OCI-LY1 (cell line): ENCODE measurements around the gene PLEKHM1.
"Not testable (repeated sequence)": the region's sequence is repeated elsewhere in the genome, so short reads cannot be mapped to it uniquely, and the experiment has no call there.

Experiments
- H2AFZ ChIP-seq: fragments of 200-600 bp; sonication (generic), shearing (Covaris generic); 2 replicates; pipeline ENCODE4 v1.6.0; 2014; ENCODE audit warnings: antibody characterized with exemption, mild to moderate bottlenecking, low read length
- H3F3A ChIP-seq: fragments of 200-600 bp; sonication (generic), shearing (Covaris generic); 2 replicates; pipeline ENCODE4 v1.6.0; 2014; ENCODE audit warnings: mild to moderate bottlenecking, antibody characterized with exemption, low read length, moderate library complexity; ENCODE audit not compliant: insufficient read depth
- H3K27ac ChIP-seq: fragments of 200-600 bp; sonication (generic); 2 replicates; pipeline ENCODE4 v1.5.1; 2014; ENCODE audit warnings: low read length, mixed run types, mild to moderate bottlenecking, low read depth; ENCODE audit not compliant: poor library complexity, severe bottlenecking
- H3K27me3 ChIP-seq: fragments of 200-600 bp; sonication (generic); 2 replicates; pipeline ENCODE4 v1.6.0; 2014; ENCODE audit warnings: antibody characterized with exemption, mild to moderate bottlenecking, low read length, moderate library complexity; ENCODE audit not compliant: insufficient read depth
- H3K36me3 ChIP-seq: fragments of 200-600 bp; sonication (generic); 2 replicates; pipeline ENCODE4 v1.6.1; 2014; ENCODE audit warnings: mild to moderate bottlenecking, antibody characterized with exemption, low read length, moderate library complexity, mixed read lengths; ENCODE audit not compliant: insufficient read depth
- H3K4me1 ChIP-seq: fragments of 200-600 bp; sonication (generic); 2 replicates; pipeline ENCODE4 v1.5.1; 2014; ENCODE audit warnings: mild to moderate bottlenecking, low read length, moderate library complexity; ENCODE audit not compliant: insufficient read depth, severe bottlenecking
- H3K4me2 ChIP-seq: fragments of 200-600 bp; sonication (generic), shearing (Covaris generic); 2 replicates; pipeline ENCODE4 v1.6.1; 2014; ENCODE audit warnings: low read length
- H3K4me3 ChIP-seq: fragments of 200-600 bp; sonication (generic); 2 replicates; pipeline ENCODE4 v1.5.1; 2014; ENCODE audit warnings: low read length, low read depth, mild to moderate bottlenecking, mixed read lengths; ENCODE audit not compliant: poor library complexity, severe bottlenecking
- H3K79me2 ChIP-seq: fragments of 200-600 bp; shearing (Covaris generic); 2 replicates; pipeline ENCODE4 v1.6.1; 2016; ENCODE audit warnings: mixed run types, low read length, mixed read lengths; ENCODE audit not compliant: insufficient read depth
- H3K9ac ChIP-seq: fragments of 200-600 bp; sonication (generic), shearing (Covaris generic); 2 replicates; pipeline ENCODE4 v1.6.1; 2014; ENCODE audit warnings: mild to moderate bottlenecking, low read length, mixed read lengths
- H3K9me2 ChIP-seq: fragments of 200-600 bp; sonication (generic), shearing (Covaris generic); 2 replicates; pipeline ENCODE4 v1.6.1; 2014; ENCODE audit warnings: low read depth, mild to moderate bottlenecking, low read length, mixed read lengths
- H3K9me3 ChIP-seq: fragments of 200-600 bp; shearing (Covaris generic); 2 replicates; pipeline ENCODE4 v1.6.1; 2014; ENCODE audit warnings: low read length, mixed read lengths
- H4K20me1 ChIP-seq: fragments of 200-600 bp; sonication (generic), shearing (Covaris generic); 2 replicates; pipeline ENCODE4 v1.6.0; 2016; ENCODE audit warnings: mild to moderate bottlenecking, low read length; ENCODE audit not compliant: insufficient read depth
- TF ChIP-seq, protein P1 (sequence below): fragments of 200-600 bp; sonication (generic), shearing (Covaris generic); IDR thresholded peaks from 2 replicates; pipeline ENCODE4 v1.5.1; 2017; ENCODE audit warnings: mild to moderate bottlenecking, antibody characterized with exemption, low read length, moderate library complexity, mixed read lengths

PLEKHM1 gene

DNA sequence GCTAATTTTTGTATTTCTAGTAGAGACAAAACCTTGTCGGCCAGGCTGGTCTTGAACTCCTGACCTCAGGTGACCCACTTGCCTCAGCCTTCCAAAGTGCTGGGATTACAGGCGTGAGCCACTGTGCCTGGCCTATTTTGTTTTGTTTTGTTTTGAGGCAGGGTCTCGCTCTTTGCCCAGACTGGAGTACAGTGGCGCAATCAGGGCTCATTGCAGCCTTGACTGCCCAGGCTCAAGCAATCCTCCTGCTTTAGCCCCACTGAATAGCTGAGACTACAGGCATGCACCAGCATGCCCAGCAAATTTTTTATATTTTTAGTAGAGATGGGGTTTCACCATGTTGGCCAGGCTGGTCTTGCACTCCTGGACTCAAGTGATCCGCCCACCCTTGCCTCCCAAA lies 30.1 kb downstream of the PLEKHM1 start:
- not testable (repeated sequence) for H3K4me3 ChIP-seq, H3K9me3 ChIP-seq, H4K20me1 ChIP-seq, H3F3A ChIP-seq, H3K79me2 ChIP-seq, H3K9me2 ChIP-seq, H3K36me3 ChIP-seq, H3K4me2 ChIP-seq, H3K27me3 ChIP-seq, H2AFZ ChIP-seq, H3K9ac ChIP-seq
- H3K27ac ChIP-seq = peak overlapping the region; percentile 92
- peaks cover 28% of the 10 kb centered on the region for H3K4me1 ChIP-seq

- not testable (repeated sequence) for H3K9me3 ChIP-seq, H3K9me2 ChIP-seq, H3K79me2 ChIP-seq, H2AFZ ChIP-seq, H4K20me1 ChIP-seq, H3K4me3 ChIP-seq, H3K4me2 ChIP-seq, H3K27ac ChIP-seq, H3K36me3 ChIP-seq, H3F3A ChIP-seq, H3K27me3 ChIP-seq, H3K9ac ChIP-seq
- H3K4me1 ChIP-seq = peaks cover 34% of the 10 kb centered on the region
Observed at GRCh38 chr17:45454341-45454740, 36.2 kb downstream of the PLEKHM1 start.

DNA sequence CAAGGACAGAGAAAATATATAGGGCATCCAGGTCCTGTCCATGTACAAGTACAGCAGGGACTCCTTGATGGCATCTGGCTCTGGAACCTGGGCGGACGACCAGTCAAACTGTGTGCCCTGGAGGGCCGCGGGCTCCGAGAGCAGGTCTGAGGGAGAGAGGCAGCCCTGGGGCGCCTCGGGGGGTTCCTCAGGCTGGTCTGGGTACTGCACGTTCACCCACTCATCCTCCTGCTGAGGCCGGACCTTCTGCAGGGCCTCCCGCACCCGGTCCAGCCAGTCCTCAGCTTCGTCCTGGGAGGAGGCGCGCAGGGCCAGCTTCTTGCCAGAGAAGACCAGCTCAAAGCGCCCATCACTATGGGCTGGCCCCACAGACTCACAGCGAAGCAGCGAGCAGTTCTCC lies 36.8 kb downstream of the PLEKHM1 start:
- Histone ChIP-seq H3K9ac (peak overlapping the region; percentile 73; the same call in 1 of the 2 replicates), H3K4me3 (peak overlapping the region; percentile 66)
- TF ChIP-seq, protein P1, sequence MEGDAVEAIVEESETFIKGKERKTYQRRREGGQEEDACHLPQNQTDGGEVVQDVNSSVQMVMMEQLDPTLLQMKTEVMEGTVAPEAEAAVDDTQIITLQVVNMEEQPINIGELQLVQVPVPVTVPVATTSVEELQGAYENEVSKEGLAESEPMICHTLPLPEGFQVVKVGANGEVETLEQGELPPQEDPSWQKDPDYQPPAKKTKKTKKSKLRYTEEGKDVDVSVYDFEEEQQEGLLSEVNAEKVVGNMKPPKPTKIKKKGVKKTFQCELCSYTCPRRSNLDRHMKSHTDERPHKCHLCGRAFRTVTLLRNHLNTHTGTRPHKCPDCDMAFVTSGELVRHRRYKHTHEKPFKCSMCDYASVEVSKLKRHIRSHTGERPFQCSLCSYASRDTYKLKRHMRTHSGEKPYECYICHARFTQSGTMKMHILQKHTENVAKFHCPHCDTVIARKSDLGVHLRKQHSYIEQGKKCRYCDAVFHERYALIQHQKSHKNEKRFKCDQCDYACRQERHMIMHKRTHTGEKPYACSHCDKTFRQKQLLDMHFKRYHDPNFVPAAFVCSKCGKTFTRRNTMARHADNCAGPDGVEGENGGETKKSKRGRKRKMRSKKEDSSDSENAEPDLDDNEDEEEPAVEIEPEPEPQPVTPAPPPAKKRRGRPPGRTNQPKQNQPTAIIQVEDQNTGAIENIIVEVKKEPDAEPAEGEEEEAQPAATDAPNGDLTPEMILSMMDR = peak; percentile 39; the same call in 1 of the 2 replicates

GRCh38 chr17:45453225-45453534 lies 37.3 kb downstream of the PLEKHM1 start:
- H3K79me2 ChIP-seq, H4K20me1 ChIP-seq, H3F3A ChIP-seq, H3K9me3 ChIP-seq, H2AFZ ChIP-seq, H3K27me3 ChIP-seq, H3K9me2 ChIP-seq, H3K36me3 ChIP-seq: not testable (repeated sequence)
- Histone ChIP-seq H3K4me2 (peak overlapping the region; percentile 86), H3K4me3 (peak overlapping the region; percentile 66), H3K9ac (peak overlapping the region; percentile 73), H3K4me1 (peaks cover 34% of the 10 kb centered on the region), H3K27ac (peak overlapping the region; percentile 92)

More for the DNA sequence above, 36.8 kb downstream of the PLEKHM1 start:
- not testable (repeated sequence) for H3F3A ChIP-seq, H2AFZ ChIP-seq, H3K9me2 ChIP-seq, H4K20me1 ChIP-seq, H3K79me2 ChIP-seq, H3K9me3 ChIP-seq, H3K27me3 ChIP-seq, H3K36me3 ChIP-seq
- Histone ChIP-seq H3K4me2 (peak overlapping the region; percentile 86), H3K27ac (peak overlapping the region; percentile 92), H3K4me1 (peaks cover 34% of the 10 kb centered on the region)

- H3K4me3 ChIP-seq = peak overlapping the region; percentile 66
Observed at GRCh38 chr17:45452329-45453224, 37.9 kb downstream of the PLEKHM1 start.

DNA sequence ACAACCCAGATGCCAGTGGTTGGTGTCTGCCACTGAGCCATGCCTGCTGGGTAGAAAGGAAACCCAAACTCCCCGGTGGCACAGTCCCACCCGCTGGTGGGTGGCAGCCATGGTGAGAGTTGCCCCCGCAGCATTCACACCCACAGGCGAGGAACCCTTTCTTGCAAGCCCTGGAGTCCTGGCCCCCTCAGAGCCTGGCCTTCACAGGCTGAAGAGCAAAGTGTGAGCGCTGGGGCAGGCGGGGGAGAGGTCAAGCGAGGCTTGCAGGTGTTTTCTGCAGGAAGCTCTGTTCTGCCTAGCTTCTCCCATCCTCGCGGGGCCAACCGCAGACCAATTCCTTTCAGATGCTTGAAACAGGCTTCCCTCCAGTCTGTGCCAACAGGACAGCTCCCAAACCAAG lies 38.9 kb downstream of the PLEKHM1 start:
- not testable (repeated sequence) for H3F3A ChIP-seq, H4K20me1 ChIP-seq, H3K4me3 ChIP-seq, H2AFZ ChIP-seq, H3K79me2 ChIP-seq, H3K9me3 ChIP-seq, H3K27me3 ChIP-seq, H3K9me2 ChIP-seq, H3K36me3 ChIP-seq, H3K9ac ChIP-seq
- H3K27ac ChIP-seq = peak overlapping the region; percentile 92
- peaks cover 34% of the 10 kb centered on the region for H3K4me1 ChIP-seq
- peak overlapping the region; percentile 45; the same call in 1 of the 2 replicates for H3K4me2 ChIP-seq

More at GRCh38 chr17:45452329-45453224, 37.9 kb downstream of the PLEKHM1 start:
- H3K79me2 ChIP-seq, H4K20me1 ChIP-seq, H3F3A ChIP-seq, H3K27me3 ChIP-seq, H3K36me3 ChIP-seq, H3K9me2 ChIP-seq, H2AFZ ChIP-seq, H3K9me3 ChIP-seq: not testable (repeated sequence)
- peak overlapping the region; percentile 92 for H3K27ac ChIP-seq
- H3K9ac ChIP-seq = peak overlapping the region; percentile 73
- H3K4me1 ChIP-seq = peaks cover 34% of the 10 kb centered on the region
- H3K4me2 ChIP-seq = peak overlapping the region; percentile 86
